Measurements from ENCODE around the gene SNAI3.
A peak's percentile ranks its signal among the peaks of the same experiment; 100 is the strongest.
"Not testable (repeated sequence)": the region's sequence is repeated elsewhere in the genome, so short reads cannot be mapped to it uniquely, and the experiment has no call there.

SNAI3 gene

DNA sequence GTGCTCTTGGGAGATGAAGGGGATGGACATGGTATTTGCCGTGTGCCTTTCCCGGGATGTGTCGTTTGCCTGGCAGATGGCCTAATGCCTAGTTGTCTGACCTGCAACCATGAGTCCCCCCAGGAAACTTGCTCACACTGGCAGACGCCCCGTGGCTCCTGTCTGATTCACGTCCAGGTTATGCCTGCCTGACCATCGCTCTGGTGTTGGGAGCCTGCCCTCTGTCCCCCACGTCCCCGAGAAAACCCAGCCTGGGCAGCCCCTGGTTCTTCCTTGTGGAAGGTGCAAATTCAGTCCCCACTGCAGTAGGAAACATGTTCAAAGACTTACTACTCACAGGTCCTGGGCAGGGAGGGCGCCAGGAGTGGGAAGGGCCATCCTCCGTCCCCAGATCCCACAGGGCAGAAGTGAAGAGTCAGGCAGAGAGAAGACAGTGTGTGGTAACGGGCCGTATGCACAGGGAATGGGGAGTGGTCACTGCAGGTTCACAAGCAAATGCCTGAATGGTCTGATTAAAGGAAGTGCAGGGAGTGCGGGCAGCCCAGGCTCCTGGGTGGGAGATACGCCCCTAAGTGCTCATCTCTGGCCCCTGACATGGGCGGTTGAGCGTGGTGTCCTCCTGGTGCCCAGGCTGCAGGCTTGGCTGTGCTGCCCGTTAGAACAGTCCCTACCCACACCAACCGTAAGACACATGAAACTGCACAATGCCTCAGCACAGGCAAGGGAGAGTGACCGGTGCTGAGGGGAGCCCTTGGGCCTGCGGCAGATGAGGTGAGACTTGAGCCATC is 4.2 kb upstream of the SNAI3 start:
- DNase-seq: no peak

DNA sequence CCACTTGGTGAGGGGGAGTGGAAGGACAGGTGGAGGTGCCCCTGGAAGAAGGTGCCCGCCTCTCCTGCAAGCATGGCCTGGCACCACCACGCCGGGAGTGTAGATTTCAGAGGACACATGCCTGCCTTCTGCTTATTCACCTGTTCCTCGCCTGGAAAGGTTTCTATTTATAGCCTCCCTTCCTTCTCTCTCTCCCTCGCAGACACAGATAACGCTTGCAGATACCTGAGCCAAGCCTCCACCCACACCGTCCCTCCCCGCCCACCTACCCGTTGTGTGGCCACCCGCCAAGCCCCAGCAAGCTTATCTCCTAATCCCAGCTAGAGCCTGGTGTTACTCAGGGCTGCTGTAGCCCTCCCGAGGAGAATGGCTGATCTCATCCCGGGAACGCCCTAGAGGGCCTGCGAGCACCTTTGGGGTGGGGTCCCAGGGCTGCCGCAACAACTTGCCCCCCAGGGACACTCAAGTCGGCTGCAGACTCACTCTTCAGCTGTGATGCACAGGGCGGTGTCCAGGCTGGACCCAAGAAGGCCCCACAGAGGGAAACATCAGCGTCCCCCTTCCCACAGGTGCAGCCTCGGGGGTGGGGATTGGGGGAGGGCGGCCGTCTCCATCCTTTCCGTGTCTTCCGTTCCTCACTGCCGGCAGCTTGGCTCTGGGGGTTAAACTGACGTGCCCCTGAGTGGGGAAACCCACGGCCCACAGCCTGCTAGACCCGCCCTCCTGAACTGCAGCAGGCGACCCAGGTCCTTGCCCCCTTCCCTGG is 1.9 kb upstream of the SNAI3 start:
- DNase-seq: peak; percentile 23

DNA sequence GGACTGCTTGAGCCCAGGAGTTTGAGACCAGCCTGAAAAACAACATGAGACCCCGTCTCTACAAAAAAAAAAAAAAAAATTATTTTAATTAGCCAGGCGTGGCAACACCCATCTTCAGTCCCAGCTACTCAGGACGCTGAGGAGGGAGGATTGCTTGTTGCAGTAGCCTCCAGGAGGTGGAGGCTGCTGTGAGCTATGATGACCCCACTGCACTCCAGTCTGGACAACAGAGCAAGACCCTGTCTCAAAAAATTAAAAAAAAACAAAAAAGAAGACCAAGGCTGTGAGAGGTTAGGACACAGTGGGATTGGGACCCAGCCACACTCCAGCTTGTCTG is 1.3 kb upstream of the SNAI3 start:
- no peak for DNase-seq

DNA sequence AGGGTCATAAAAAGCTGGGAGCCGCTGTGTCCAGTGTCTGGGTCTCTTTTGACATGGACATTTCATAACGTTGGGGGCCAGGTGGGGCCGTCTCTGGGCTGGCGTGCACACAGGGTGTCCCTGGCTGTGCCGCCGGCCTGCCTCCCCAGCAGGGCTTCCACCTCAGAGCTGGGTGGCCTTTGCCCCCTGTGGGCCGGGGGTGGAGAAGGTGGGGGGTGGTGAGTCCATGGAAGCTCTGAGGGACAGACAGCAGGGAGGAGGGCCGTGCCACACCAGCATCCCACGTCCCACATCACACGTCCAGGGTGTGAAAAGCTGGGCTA is 908 bp upstream of the SNAI3 start:
- no peak for DNase-seq

DNA sequence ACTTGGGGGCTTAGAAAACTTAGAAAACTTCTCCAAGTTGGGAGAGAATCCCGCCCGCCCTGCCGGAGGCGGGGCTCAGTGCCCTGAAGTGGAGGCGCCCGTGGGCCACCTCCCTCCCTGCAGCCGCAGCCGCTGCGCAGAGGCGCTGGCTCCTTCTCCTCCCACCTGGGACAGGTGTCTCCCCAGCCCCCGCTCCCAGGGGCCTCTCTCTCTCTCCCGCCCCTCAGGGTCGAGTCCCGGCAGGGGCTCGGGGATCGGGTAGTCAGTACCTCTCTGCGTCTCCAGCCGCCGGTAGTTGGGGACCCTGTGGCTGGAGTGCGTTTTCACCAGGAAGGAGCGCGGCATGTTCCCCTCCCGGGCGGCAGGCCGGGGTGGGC is 257 bp downstream of the SNAI3 start:
- DNase-seq: no peak

DNA sequence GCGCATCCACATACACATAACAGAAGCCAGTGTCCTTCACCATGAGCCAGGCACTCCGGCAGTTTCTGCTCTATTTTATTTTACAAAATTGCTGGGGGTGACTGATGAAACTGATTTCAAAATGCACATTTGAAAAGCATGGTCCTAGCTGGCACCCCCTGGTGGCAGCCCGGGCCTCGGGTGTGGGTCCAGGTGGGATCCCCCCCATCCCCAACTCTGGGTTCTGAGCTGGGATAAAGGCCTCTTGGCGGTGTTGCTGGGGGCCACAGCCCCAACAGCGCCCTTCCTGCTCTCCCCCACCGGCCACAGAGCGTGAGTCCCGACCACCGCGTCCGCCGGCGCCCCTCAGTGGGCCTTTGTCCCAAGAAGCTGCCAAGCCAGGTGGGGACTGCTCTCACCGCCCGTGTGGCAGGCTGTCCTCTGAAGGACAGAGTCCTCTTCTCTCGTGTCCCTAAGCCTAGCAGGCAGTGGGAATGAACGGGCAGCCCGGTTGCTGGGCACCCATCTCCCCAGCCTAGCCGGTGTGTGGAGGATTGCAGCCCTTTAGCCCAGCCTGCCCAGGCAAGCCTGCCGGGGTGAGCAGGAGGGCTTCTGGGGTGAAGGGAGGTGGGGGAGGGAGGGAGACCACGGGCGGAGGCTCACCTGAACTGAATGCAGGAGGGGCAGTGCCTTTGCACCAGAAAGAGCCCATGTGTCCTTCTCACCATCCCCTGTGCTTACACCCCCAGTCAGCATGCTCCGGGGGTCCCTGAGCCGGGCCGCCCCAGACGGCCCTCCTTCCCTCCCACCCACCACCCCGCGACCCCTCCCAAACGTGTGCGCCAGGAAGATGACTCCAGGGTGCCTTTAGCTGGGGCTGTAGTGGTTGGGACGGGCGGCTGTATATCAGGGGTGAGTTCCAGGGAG is 898 bp downstream of the SNAI3 start:
- peak; percentile 32 for DNase-seq

DNA sequence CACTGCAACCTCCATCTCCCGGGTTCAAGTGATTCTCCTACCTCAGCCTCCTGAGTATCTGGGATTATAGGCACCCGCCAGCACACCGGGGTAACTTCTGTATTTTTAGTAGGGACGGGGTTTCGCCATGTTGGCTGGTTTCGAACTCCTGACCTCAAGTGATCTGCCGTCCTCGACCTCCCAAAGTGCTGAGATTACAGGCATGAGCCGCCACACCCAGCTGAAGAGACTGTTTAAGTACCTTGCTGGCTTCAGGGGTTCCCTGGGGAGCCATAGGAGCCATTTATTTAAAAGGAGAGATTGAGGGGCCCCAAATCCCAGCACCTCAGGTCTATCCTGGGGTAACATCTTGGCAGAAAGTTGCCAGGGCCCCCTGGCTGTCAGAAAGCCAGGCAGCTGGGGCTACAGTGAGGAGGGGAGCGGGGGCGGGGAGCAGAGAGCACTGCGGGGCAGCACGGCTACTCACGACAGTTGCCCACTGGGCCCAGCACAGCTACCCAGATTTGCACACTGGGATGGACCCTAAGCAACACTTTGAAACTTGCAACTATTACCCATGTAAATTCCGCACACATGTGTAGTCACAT is 1.6 kb downstream of the SNAI3 start:
- DNase-seq: no peak

DNA sequence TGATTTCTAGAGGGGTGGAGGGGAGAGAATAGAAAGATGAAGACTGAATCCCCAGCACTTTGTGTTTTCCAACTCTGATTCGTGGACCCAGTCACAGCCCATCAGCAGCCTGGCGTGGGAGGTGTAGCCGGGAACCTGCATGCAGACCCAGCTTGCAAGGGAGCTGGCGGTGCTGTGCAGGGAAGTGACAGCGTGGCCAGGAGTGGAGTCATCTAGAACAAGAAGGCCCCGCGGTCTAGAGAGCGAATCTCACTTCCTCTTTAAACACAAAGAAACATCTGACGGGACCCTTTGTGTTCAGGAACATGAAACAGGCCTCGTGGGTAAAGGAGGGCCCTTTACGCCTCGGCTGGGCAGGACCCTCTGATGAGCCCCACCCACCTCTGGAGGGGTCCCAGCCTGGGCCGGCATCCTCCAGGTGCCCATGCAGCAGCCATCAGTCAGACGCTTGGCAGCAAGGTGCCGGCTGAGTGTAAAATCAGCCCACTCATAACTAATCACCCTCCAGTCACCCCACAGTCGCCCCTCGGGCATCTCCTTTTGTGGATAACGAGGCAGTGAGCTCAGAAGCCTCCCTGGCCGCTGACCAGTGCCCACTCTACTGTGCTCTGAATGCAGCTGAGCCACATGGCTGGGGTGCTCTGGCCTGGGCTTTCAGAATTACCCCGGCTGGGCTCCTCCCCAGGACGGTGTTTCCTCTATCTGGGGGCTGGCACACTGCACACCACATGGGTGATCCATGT is 4.4 kb downstream of the SNAI3 start:
- DNase-seq: peak; percentile 27

DNA sequence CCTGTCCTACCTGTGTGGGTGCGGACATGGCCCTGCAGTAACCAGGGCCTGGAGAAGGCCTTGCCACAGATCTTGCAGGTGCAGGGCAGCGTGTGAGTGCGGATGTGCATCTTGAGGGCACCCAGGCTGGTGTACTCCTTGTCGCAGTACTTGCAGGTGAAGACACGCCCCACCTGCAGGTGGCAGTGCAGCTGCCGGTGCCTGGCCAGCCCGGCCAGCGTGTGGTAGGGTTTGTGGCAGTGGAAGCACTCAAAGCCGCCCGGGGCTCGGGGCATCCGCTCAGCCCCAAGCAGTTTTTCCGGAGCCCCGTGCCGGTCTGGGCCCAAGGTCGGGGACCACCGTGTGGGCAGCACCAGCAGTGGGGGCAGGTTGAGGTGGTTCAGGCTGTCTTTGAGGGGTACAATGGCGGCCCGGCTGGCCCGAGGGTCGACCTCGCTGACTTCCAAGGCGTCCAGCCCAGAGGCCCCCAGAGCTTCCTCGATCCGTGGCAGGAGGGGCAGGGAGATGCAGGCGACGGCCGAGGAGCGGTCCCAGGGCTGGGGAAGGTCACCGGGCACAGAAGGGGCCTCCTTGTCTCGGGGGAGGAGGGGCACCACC is 5.1 kb downstream of the SNAI3 start:
- DNase-seq: no peak

DNA sequence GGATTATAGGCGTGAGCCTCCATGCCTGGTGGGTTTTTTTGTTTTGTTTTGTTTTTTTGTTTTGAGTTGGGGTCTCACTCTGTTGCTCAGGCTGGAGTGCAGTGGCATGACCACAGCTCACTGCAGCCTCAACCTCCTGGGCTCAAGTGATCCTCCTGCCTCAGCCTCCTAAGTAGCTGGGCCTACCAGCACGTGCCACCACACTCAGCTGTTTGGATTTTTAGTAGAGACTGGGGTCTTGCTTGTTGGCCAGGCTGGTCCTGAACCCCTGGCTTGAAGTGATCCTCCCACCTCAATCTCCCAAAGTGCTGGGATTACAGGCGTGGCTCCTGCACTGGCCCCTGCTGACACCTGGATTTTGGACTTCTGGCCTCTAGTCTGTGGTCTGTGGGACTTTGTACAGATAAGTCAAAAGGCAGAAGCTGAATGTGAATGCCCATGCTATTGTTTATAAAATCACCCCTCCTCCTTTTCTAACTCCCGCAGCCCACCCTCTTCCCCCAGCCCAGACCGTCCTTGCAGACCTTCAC is 5.7 kb downstream of the SNAI3 start:
- no peak for DNase-seq

DNA sequence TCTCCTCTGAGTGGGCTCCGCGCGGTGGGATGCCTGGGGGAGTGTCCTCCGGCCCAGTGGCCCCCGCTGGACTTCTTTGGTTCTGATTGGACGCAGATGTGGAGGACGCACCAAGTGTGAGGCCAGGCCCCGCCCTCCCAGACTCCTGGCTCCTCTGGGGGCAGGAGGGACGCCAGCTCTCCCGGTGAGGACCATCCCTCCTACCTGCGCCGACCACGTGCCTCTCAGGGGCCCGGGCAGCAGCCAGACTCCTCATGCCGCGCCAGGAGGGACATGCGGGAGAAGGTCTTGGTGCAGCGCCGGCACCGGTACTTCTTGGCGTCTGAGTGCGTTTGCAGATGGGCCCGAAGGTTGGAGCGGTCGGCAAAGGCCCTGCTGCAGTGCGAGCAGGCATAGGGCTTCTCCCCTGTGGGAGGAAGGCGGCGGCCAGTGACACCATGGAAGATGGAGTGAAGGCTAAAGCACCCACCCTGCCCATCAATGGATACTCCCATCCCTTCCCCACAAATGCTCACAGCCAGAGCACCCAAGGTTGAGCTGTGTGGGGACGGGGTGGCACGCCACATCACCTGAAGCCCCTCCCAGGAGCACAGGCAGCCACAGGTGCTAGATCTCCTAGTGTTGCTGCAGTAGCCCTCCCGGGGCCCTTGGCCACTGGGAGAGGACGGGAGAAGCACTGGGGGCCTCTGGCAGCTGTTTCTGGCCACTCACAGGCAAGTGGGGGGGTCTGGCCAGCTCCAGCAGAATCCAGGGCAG is 7.9 kb downstream of the SNAI3 start:
- DNase-seq: no peak

DNA sequence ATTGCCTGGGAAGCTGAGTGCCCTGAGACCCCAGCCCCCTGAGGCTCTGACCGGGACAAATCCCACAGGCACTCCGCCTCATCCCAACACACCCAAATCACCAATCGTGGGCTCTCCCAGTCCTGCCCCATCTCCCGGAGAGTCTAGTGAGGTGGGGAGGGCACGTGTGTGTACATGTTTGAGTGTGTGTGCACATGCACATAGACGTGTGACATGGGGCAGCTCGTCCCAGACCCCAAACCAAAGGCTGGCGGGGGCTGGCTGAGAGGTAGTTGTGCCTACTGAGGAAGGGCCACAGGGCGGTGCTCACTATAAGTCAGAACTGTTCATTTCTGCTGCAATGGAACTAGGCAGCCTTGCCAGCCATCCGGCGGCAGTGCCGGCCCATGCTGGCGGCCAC is 8.6 kb downstream of the SNAI3 start:
- DNase-seq: no peak

DNA sequence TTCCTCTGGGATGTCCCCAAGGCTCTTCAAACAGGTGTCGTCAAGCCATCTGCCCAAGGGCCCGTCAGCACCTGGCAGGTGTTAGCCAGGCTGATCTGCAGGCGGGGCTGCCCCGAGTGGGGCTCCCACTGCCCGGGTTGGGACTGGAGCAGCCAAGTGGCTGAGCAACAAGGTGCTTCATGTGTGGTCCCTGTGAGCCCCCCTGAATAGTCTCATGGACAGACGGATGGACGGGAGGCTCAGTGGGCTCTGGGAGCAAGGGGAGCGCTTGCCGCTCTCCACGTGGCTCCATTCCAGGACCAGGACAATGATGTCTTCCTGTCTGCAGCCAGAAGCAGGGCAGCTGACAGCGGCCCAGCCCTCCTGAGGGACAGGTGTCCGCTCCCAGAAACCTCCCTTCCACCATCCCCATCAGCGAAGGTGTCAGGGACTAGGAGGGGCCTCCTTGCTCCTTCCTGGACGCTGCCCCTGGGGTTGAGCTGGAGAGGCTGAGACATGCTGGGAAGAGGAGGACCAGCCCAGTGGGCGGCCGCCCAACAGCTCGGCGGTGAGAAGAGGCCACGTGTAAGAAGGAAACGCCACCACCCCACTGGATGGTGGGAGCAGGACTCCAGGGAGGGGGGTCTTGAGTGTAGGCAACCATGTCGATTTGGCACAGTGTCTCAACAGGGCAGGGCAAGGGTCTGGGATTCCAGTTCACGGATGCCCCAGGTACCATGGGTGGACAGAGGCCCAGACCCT is 9.6 kb downstream of the SNAI3 start:
- DNase-seq: no peak

DNA sequence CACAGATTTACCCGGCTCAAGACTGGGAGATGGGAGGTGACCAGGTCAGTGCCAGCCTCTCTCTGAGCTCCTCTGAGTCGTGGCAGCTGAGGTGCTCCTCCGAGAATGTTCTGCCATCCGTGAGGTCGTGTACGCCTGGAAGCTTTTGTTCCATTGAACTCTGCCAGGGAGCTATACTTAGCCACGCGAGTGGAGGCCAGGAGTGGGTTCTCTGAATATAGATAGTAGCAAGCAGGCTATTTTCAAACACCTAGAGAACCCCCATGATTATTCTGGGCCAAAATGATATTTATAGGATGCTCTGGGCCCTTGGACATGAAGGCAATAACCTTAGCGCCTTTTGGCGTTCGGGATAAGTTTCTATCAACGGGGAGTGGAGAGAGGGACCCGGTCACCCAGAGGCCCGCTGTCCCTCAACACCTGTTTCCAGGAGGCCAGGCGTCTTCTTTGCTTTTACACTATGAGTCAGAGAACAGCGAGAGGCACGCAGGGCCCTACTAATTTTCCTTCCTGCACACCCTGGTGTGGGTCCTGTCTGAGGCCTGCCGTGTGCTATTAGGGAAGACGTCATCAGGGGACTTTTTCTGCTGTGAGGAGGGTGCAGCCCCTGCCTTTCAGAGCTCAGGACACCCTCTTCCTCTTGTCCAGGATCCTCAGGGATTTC is 12.5 kb downstream of the SNAI3 start:
- no peak for DNase-seq

DNA sequence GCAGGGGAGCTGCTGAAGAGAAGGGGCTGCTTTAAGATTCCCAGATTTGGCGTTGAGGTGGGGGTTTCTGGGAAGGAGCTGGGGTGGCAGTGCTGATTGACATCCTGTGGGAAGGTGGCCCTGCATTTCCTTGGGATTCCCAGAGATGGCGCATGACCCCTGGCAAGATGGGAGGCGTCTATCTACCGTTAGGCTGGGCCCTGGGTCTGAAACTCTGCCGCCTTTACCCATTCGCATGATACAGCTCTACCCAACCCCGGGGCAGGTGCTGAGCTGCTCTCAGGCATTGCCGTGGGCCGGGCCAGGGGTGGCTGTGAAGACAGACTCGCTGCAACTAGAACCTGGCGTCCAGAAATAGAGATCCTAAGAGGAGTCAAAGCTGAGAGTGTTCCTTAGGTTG is 13.5 kb downstream of the SNAI3 start:
- DNase-seq: no peak

DNA sequence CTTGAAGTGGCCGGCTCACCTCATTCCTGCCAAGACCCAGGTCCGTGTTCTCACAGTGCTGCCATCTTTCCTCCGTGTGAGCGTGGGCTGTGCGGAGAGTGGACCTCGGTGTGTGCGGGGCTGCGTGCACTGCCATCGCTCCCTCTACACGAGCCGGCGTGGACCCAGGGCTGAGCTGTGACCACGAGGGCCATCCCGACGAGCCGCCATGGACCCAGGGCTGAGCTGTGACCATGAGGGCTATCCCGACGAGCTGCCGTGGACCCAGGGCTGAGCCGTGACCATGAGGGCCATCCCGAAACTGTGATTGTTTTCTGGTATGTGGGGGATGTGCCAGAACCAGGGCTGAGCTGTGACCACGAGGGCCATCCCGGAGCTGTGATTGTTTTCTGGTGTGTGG is 14.5 kb downstream of the SNAI3 start:
- DNase-seq: no peak

DNA sequence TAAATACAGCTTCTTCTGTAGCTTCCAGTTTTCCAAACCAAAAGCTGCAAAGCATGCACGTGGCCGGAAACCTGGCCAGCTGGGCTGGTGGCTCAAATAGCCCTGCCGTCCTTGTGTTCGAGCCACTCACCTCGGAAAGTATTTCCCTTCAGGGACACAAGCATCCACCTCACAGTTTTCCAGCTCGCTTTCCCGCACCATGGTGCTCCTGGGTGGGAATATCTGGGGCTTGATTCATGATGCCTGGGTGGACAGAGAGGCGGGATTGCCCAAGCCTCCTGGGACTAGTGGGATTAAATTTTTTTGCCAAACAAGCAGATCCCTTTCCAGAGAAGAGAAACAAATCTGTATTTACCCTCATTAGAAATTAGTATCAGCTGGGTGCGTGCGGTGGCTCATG is 16.3 kb downstream of the SNAI3 start:
- DNase-seq: no peak

DNA sequence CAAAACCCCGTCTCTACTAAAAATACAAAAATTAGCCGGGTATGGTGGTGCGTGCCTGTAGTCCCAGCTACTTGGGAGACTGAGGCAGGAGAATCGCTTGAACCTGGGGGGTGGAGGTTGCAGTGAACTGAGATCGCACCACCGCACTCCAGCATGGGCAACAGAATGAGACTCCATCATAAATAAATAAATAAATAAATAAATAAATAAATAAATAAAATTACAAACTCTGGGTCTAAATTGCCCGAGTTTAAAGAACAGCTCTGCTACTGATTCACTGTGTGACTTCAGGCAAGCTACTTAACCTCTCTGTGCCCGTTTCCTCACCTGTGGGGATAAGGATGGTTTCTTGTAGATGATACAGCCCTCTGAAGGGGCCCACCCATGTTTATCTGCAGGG is 16.8 kb downstream of the SNAI3 start:
- DNase-seq: not testable (repeated sequence)

DNA sequence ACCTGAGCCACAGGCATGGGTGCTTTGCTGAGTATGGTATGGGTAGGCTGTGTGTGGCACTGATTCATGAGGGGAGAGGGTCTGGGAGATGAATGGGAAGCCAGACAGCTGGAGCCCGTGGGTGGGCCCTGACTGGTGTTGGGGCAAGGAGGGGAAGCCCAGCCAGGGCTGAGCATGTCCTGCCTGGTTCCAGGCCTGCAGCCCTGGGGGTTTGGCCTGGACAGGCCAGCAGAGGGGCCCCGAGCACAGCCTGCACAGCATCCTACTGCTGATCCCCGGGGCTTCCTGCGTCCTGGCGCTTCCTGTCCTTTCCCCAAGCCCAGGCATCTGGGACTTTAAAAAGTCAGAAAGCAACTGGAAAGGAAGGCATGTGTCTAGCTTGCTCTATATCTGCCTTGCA is 18.8 kb downstream of the SNAI3 start:
- no peak for DNase-seq

DNA sequence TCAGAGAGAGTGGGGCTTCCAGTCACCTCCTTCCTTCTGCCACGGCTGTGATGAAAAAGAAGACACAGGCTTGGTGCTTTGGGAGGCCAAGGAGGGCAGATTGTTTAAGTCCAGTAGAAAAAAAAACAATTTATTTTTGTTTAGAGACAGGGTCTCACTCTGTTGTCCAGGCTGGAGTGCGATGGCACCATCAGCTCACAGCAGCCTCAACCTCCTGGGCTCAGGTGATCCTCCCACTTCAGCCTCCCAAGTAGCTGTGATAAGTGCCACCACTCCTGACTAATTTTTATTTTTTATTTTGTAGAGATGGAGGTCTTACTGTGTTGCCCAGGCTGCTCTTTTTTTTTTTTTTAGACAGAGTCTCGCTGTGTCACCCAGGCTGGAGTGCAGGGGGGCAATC is 20.7 kb downstream of the SNAI3 start:
- no peak for DNase-seq

Data from eye (tissue), 1 donor.